SW 1271 (cell line): Measurements from ENCODE around the gene UBC.
"Not testable (repeated sequence)": the region's sequence is repeated elsewhere in the genome, so short reads cannot be mapped to it uniquely, and the experiment has no call there.

Experiments
- DNase-seq, 2 experiments: peaks; one replicate each; lab custom pipeline; 2025; lab: John Stamatoyannopoulos, UW

Gene UBC

DNA sequence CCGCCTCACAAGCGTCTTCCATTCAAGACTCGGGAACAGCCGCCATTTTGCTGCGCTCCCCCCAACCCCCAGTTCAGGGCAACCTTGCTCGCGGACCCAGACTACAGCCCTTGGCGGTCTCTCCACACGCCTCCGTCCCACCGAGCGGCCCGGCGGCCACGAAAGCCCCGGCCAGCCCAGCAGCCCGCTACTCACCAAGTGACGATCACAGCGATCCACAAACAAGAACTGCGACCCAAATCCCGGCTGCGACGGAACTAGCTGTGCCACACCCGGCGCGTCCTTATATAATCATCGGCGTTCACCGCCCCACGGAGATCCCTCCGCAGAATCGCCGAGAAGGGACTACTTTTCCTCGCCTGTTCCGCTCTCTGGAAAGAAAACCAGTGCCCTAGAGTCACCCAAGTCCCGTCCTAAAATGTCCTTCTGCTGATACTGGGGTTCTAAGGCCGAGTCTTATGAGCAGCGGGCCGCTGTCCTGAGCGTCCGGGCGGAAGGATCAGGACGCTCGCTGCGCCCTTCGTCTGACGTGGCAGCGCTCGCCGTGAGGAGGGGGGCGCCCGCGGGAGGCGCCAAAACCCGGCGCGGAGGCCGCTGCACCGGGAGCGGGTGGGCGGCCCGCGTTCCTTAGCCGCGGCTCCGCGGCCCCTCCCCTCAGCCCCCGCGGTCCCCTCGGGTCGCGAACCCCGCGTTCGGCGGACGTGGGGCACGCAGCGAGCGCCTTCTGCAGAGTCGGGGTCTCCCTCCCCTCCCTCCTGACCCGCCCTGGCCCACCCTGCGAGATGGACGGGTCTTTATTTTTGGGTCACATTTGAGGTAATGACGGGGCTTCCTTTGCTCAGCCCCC, at the start of gene UBC:
UBC (minus strand) TSS at position 259 of the 847 bp plus-strand sequence. CDS start 879 bp downstream, outside the sequence.
- DNase-seq, result no peak

DNA sequence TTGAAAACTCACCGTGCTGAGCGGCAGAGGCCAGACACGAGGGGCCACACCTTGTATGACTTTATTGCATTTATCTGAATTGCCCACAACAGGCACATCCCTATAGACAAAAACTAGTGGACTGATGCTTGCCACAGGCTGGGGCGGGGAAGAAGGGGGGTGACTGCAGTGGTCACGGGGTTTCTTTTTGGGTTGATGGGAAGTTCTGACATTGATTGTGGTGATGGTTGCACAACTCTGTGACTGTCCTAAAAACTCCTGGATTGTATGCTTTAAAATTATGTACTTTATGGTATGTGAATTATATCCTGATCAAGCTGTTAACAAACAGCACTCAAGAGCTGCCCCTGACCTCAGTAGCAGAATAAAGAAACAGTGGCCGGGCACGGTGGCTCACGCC, 48.8 kb upstream of the UBC start:
- no peak for DNase-seq

DNA sequence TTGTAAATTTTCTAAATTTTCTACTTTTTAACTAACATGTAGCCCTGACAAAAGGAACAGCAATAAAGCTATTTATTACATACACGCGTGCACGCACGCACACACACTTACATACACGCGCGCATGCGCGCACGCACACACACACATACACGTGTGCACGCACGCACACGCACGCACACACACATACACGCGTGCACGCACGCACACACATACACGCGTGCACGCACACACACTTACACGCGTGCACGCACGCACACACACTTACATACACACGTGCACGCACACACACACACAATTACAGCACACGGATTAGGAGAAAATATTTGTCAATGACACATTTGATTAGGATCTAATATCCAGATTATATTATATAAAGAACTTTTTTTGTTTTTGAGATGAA, 46.6 kb upstream of the UBC start:
- DNase-seq, result no peak

DNA sequence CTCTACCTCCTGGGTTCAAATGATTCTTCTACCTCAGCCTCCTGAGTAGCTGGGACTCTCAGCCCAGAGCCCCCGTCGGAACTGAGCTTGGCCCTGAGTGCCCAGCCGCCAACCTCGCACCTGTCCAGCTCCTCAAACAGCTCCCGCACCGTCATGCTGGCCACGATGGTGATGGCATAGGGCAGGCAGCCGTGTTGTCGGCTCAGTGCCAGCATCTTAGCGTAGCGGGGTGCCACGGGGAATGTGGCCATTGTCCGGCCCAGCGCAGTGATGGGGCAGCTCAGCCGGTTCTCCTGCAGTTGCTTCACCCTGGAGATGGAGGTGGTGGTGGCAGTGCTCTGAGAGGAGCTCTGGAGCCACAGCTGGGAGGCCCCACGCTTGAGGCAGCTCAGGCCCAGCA, 42.1 kb upstream of the UBC start:
- DNase-seq, result no peak

DNA sequence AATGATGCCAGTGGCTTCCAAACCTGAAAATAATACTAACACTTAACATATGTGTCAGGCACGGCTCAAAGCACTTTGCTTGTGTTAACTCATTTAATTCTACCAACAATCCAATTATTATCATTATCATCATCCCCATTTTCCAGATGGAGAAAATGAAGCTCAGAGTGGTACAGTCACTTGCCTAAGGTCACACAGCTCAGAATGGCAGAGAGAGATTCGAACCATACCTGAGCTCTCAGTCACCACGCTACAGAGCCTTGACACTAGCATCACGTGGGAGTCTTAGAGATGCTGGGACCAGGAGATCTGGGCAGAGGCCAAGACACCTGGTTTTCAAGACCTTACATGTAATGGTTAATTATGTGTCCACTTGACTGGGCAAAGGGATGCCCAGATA, 40.3 kb upstream of the UBC start:
- no peak for DNase-seq

DNA sequence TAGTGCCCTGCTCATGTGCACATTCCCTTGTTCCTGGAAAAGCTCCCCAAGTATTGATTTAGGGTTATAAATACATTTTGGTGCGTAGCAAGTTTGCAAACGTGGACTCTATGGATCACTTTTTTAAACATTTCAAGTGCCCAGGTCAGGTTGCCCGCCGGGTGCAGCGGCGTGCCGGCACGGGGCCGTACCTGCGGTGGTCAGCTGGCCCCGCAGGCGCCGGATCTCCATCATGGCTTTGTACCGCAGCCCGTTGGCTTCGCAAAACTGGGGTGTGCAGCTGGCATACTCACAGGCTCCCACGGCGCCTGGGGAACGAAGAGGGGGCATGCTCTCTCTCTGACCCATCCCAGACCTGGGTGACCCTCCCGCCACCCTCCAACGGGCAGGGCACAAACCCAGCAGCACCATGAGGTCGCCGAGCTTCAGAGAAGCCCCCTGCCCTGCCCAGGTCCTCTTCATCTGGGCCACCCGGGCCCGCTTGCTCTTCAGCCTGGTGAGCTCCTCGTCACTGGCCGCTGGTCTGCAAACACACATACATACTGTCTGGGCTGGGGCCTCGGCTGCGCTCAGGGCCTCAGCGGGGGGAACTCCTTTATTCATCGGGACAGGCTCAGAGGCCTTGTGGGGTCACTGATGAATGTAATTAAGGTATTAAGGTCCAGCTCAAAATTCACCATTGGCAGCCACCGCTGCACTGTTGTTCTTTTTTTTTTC, 39.4 kb upstream of the UBC start:
- no peak for DNase-seq

DNA sequence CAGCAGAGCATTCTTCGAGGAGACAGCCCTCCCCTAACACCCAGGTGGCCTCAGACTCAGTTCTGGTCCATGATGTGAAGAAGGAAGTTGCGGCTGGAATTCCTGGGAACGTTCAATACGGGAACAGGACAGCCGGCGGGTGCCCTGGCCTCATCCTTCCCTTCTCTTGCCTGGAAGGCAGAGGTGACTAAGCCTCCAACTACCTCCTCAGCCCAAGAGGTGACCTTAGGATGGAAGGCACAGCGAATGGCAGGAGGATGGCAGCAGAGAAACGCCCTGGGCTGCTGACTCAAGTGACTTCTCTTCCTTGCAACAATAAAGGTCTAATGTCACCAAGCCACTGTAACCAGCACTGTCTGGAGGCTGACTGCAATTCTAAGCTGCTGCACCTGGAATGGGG, 38.4 kb upstream of the UBC start:
- DNase-seq, result no peak

DNA sequence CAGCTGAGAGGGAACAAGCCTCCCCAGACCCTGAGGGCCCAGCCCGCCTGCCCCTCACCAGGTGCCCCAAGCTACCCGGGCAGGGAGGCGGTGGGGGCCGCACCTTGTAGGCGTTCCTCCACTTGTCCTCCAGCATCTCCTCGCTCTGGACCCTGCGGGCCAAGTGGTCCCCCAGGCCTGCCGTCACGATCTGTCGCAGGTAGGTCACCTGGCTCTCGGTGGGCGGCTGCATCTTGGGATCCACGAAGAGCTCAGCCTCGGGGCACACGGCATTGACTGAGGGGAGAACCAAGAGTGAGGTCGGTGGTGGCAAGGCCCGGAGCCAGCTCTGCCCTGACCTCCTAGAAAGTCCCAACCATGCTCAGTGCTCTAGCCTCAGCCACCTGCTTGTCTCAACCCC, 37.8 kb upstream of the UBC start:
- no peak for DNase-seq

DNA sequence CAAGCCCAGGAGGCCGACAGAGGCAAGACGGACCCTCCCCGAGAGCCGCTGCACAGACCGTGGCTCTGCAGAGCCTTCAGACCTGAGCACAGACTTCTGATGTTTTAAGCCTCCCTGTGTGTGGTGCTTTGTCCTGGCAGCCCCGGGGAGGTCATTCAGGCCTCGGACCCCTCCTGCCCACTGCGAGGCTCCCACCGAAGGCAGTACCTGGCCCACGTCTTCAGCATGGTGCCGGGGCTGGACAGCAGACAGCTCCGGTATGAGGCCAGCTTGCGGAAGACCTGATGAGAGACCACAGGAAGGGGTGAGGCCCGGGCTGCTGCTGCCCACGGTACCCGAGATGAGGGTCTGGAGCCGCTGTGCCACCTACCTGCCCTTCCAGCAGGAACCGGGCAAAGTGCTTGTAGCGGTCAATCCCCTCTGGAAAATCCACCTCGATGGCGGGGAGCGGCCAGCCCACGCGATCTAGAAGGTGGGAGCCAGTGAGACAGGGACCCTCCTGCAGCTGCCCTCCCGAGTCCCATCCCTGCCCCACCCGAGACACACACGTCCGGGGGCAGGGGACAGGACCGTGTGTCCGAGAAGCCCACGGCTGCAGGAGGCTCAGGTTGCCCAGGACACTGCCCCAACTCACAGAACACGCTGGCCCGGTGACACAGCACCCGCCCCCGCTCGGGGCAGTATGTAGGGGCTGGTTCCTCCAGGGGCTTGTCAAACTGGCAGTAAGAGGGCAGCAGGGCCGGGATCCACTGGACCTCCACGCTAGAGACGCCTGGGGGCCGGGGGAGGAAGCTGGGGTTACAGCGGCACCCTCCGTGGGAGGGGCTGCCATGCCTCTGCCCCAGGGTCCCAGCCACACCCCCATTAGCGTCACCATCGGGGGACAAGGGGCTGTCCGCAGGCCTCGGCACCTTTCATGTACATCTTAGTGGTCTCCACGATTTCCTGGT, 35.6 kb upstream of the UBC start:
- no peak for DNase-seq

DNA sequence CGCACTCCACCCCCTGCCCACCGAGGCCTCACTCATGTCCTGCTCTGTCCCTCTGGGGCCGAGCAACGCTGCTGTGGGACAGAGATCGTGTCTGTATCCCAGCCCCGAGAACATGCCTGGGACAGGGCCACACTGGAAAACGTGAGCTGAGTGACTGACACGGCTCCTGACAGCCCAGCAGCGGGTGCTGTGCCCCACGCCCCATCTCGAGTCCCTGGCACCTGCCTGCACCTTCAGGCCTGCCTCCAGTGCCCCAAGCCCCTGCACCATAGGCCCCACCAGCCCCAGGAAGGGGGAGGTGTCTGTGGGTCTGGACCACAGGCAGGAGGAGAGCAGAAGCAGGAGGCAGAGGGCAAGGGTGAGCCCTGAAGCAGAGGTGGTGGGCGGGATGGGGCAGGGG, 34.6 kb upstream of the UBC start:
- DNase-seq, result no peak

DNA sequence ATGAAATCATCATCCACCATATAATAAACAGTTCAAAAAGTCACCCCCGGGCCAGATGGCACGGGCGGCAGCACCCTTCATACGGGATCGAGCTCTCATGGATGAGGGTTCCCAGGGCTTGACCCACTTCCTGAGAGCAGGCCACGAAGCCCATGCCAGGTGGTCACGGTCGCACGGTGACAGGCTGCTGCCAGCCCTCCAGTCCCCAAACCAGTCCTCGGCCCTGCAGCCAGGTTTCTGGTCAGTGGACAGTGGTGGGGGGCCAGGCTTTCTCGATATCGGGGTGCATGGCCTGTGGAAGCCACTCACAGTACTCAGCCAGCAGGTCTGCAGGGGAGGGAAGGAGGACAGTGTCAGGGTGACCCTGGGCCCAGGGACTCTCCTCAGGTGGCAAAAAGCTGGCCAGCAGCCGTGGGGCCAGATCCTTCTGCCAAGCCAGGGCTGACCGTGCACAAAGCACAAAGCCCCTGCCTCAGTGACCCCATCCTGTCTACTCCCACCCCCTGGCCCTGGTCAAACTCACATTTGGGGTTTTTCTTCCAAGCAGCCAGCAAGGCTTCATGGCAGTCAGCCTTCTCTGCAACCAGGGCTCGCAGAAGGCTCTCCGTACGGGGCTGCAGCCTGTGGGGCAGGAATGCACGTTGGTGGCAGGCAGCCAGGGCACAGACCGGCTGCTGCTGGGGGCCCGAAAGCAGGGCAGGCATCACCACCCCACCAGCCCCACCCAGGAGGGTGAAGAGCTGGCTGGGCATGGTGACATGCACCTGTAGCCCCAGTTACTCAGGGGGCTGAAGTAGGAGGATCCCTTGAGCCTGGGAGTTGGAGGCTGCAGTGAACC, 33.3 kb upstream of the UBC start:
- DNase-seq, result no peak

DNA sequence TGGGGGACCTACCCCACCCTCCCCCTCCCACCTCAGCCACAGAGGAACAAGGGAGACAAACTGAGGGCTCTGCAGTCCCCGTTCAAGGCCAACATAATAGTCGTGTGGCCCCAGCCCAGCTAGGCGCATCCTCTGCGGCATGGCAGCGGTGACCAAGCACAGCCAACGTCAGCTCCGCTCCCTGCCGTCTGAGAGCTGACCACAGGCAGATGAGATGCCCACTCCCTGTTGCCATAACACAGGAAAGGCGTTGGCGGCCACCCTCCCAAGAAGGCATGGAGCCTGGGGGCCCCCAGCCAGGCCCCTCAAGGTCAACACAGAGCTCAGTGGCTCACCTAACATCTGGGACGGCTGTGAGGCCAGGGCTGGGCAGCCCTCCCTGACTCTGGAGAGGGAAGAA, 32.6 kb upstream of the UBC start:
- no peak for DNase-seq

DNA sequence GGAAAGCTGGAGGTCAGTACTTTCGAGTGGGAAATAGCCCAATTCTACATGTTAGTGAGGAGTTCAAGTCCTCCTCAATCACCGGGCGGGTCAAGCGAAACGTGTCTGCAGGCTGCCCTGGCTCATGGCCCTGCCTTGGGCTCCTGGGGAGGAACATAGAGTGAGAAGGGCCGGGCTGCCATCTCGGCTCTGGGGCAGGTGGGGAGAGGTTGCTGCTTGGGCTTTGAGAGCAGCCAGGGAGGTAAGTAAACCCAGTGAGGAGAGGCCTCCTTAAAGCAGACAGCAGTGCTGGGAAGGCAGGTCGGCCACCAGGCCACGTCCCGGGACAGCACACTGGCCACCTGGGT, 32.0 kb upstream of the UBC start:
- no peak for DNase-seq

DNA sequence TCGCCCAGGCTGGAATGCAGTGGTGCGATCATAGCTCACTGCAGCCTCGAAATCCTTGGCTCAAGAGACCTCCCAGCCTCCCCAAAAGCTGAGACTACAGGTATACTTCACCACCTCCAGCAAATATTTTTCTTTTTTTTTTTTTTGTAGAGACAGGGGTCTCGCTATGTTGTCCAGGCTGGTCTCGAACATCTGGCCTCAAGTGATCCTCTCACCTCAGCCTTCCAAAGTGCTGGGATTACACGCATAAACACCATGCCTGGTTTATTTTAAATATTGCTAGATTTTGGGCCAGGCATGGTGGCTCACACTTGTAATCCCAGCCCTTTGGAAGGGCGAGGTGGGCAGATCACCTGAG, 26.7 kb upstream of the UBC start:
- no peak for DNase-seq

DNA sequence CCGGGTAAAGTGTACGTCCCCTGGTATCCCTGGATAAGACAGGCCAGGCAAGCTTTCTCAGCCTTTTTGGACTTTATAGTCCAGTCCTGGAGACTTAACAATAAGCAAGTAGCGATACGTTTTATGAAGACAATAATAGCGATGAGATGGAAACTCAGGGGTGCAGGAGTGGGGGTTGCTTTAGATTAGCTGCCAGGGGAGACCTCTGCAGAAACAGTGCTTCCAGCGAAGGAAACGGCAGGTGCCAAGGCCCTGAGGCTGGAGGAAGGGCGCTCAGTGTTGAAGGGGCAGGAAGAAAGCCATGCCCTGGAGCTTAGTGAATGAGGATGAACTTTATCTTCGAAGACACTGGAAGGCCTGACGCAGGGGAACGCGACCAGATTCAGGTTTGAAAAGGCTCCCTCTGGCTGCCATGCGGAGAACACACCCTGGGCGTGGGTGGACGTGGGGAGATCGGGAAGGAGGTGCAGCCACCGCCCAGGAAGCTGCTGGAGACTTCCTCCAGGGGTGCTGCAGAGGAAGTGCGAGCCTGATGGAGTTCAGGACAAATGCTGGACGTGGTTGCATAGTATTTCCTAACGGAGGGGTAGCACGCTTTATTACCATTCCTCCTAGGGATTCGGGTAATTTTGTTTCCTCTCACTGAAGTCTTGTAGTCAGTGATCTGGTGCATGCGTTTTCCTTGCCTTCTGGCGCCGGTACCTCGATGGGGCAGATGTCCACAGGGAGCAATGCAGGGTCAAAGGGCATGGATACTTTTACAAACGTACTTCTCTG, 26.1 kb upstream of the UBC start:
- DNase-seq, result no peak

DNA sequence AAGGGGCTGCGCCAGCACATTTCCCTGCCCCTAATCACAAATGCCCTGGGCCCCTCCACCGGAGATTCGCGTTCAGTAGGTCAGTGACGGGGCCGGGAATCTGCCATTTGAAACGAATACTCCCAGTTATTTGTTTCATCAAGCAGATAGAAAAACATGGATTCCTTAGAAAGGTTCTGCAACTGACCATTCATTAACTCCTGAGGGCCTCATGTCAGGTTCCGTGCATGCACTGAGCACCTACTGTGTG, 25.6 kb upstream of the UBC start:
- DNase-seq, result no peak

DNA sequence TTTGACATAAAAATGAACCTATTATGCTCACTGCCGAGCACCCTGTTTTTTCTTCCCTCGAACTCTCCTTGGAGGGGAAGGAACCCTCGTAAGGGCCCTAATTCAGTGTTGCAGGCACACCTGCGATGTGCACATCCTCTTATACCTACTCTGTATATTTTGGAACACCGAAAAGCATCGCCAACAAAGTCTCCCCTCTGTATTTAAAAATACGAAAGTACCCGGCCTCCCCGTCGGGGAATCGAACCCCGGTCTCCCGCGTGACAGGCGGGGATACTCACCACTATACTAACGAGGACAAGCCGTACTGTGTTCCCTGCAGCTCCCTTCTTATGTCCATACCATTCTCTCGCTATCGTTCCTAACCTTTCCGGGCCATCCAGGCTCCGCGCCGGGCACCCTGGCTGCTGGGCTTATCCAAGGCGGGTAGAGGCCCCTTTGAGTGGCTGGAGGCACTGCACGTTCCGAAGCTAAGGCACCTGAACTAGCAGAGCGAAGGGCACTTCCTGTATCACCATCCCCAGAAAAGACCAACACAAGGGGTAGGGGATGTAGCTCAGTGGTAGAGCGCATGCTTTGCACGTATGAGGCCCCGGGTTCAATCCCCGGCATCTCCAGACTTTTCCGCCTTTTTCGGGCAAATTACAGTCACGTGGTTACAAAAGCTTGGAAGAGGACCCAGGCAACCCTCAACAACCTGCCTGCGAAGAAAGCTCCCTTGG, 25.1 kb upstream of the UBC start:
- DNase-seq, result no peak

DNA sequence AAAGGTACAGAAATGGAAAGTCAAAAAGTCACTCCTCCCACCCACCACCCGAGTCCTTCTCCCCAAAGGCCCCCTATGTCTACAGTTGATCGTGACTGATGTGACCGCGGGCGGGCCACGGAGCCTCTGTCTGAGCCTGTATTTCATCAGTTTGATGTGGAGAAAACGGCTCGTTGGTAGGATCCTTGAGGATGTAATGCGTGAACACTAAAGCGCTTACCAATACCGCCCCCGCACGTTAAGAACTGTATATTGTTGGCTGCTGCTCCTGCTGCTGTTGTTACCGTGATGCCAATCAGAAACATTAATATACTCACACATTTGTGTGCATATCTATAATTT, 24.6 kb upstream of the UBC start:
- DNase-seq, result no peak

DNA sequence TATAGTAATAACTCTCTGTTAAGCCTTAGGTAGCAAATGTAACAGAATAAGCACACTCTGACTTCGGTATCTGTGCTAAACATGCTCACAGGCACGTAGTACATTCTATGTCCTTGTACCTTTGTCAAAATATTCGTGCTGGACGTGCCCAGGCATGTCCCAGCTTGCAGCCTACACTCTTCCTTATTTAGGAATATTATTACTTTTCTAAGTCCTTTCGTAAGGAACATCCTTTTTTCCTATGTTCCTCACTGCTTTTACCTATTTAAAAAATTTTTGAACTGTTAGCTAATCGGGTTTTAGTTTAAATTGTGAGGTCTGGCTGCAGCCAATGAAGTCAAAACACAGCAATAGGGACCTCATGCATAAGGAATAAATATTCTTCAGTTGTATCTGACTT, 24.1 kb upstream of the UBC start:
- no peak for DNase-seq

DNA sequence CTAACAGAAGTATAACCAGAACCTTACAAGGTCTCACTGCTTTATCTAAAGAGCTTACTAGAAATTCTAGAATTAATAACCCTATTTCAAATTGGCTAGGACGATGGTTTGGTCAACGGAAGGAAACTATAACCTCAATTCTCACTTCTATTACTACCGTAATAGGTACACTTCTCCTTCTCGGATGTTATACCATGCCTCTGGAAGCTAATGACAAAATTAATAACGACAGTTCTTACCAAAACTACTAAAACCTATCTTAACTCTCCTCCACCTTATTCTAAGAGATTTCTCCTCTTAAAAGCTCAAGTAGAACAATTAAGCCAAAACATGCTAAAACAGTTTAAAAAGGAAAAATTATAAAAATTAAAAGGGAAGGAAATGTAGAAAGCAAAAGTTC, 23.7 kb upstream of the UBC start:
- no peak for DNase-seq

DNA sequence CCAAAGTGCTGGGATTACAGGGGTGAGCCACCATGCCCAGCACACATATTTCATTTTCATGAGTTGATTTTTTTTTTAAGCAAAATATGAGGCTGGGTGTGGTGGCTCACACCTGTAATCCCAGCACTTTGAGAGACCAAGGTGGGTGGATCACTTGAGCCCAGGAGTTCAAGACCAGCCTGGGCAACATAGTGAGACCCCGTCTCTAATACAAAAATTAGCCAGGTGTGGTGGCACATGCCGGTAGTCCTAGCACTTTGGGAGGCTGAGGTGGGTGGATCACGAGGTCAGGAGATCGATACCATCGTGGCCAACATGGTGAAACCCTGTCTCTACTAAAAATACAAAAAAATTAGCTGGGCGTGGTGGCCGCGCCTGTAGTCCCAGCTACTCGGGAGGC, 17.1 kb upstream of the UBC start:
- not testable (repeated sequence) for DNase-seq
